AG04449 (cell line): ENCODE measurements around the gene NDUFA11.
"Not testable (repeated sequence)": the region's sequence is repeated elsewhere in the genome, so short reads cannot be mapped to it uniquely, and the experiment has no call there.

Source experiments
- CTCF ChIA-PET: fragments of 350-600 bp; formaldehyde crosslinking; extraction: SDS; loops from one replicate; lab custom pipeline; 2021; ENCODE audit warnings: antibody characterized with exemption; lab: Yijun Ruan, JAX
- POLR2A ChIA-PET: fragments of 400-600, 350-600 bp; formaldehyde crosslinking; extraction: SDS; loops from one replicate; lab custom pipeline; 2020; ENCODE audit warnings: antibody characterized with exemption, inconsistent platforms; lab: Yijun Ruan, JAX
- DNase-seq: peaks from one replicate; pipeline ENCODE4 v3.0.0-alpha.2; 2010; ENCODE audit warnings: low read depth, low spot score
- H3K4me3 ChIP-seq: 2 replicates; pipeline ENCODE4 v1.5.1; 2011; ENCODE audit warnings: low read depth, mild to moderate bottlenecking, control low read depth, low read length
- CTCF ChIP-seq: IDR thresholded peaks from one replicate; pipeline ENCODE4 v1.5.1; 2011; ENCODE audit warnings: mild to moderate bottlenecking, moderate library complexity, low read length, control low read depth, inconsistent platforms; ENCODE audit not compliant: insufficient read depth; ENCODE audit errors: missing control alignments

NDUFA11 gene

GRCh38 chr19:5891938-5892771, 11.4 kb downstream of the NDUFA11 start:
- ChIA-PET POLR2A (interaction anchor here (0.7 to 1.6 kb wide), 2 partner anchors 11 to 88 kb away, joined by 3 to 5 read pairs; partner anchors contain the start of gene NDUFA11), CTCF (interaction anchor here (0.7 to 5.0 kb wide), 15 partner anchors 10 to 130 kb away, joined by 3 to 100 read pairs (median 5); partner anchors contain the start of genes NDUFA11, NRTN and VMAC)
- DNase-seq: no peak
- no peak overlapping the region for H3K4me3 ChIP-seq
- peak; percentile 93 for TF ChIP-seq CTCF

GRCh38 chr19:5891572-5891937, 12.0 kb downstream of the NDUFA11 start:
- no peak for DNase-seq
- ChIA-PET POLR2A (interaction anchor here (1.1 kb wide), 1 partner anchor 11 kb away, joined by 4 read pairs; the partner anchor contains the start of gene NDUFA11), CTCF (interaction anchor here (0.7 to 5.0 kb wide), 14 partner anchors 8 to 131 kb away, joined by 3 to 100 read pairs (median 5); partner anchors contain the start of genes NDUFA11, NRTN and VMAC)
- no peak overlapping the region for H3K4me3 ChIP-seq
- TF ChIP-seq CTCF: no peak

- CTCF ChIA-PET: interaction anchor here (1.0 to 5.0 kb wide), 5 partner anchors 9 to 116 kb away, joined by 3 to 100 read pairs (median 5); partner anchors contain the start of gene NRTN
- TF ChIP-seq CTCF: no peak
- H3K4me3 ChIP-seq: no peak overlapping the region
- DNase-seq: no peak
- POLR2A ChIA-PET: interaction anchor here (0.8 kb wide), 1 partner anchor 62 kb away, joined by 3 read pairs; no protein-coding TSS in a partner anchor
Observed at GRCh38 chr19:5890099-5890498, 13.5 kb downstream of the NDUFA11 start.

- POLR2A ChIA-PET: no interaction called here
- CTCF ChIA-PET: interaction anchor here (1.5 to 5.0 kb wide), 4 partner anchors 10 to 86 kb away, joined by 4 to 100 read pairs (median 6); partner anchors contain the start of gene NRTN
- no peak overlapping the region for H3K4me3 ChIP-seq
- DNase-seq: no peak
- TF ChIP-seq CTCF: no peak
Observed at GRCh38 chr19:5889288-5889971, 14.2 kb downstream of the NDUFA11 start.

- CTCF ChIA-PET: interaction anchor here (1.9 to 7.5 kb wide), 2 partner anchors 9 to 80 kb away, joined by 7 to 38 read pairs; partner anchors contain the start of gene NRTN
- not testable (repeated sequence) for H3K4me3 ChIP-seq, DNase-seq
- POLR2A ChIA-PET: interaction anchor here (0.6 kb wide), 1 partner anchor 102 kb away, joined by 3 read pairs; no protein-coding TSS in a partner anchor
Observed at GRCh38 chr19:5884065-5884811, 19.4 kb downstream of the NDUFA11 start.

- ChIA-PET CTCF (interaction anchor here (1.4 to 7.5 kb wide), 3 partner anchors 8 to 79 kb away, joined by 5 to 38 read pairs (median 7); partner anchors contain the start of gene NRTN), POLR2A (interaction anchor here (0.6 kb wide), 1 partner anchor 101 kb away, joined by 3 read pairs; no protein-coding TSS in a partner anchor)
- DNase-seq, H3K4me3 ChIP-seq: not testable (repeated sequence)
Observed at GRCh38 chr19:5883157-5883873, 20.3 kb downstream of the NDUFA11 start.
